GM08714 (cell line): ENCODE measurements around the gene HOXA13.
A peak's percentile ranks its signal among the peaks of the same experiment; 100 is the strongest.

ENCODE experiments used
- H3K4me3 ChIP-seq: fragments of 200-500 bp; sonication (Bioruptor generic); 2 replicates; pipeline ENCODE4 v1.5.1; 2014; ENCODE audit warnings: mild to moderate bottlenecking, low read length, inconsistent platforms
- ZNF274 ChIP-seq: IDR thresholded peaks from 2 replicates; pipeline ENCODE4 v1.6.1; 2012; ENCODE audit warnings: mild to moderate bottlenecking, low read depth, low read length

Gene HOXA13

GRCh38 chr7:27155816-27156507 lies 43.9 kb downstream of the HOXA13 start:
- peak overlapping the region; percentile 47 for H3K4me3 ChIP-seq
- no peak for TF ChIP-seq ZNF274

- H3K4me3 ChIP-seq = no peak overlapping the region; the same call in 1 of the 2 replicates
- TF ChIP-seq ZNF274 = no peak
Measured at GRCh38 chr7:27154901-27155815, 44.7 kb downstream of the HOXA13 start.

- H3K4me3 ChIP-seq = no peak overlapping the region
- TF ChIP-seq ZNF274 = no peak
Measured at GRCh38 chr7:27154369-27154768, 45.5 kb downstream of the HOXA13 start.

GRCh38 chr7:27153526-27153925 lies 46.4 kb downstream of the HOXA13 start:
- no peak overlapping the region for H3K4me3 ChIP-seq
- no peak for TF ChIP-seq ZNF274

- H3K4me3 ChIP-seq = no peak overlapping the region
- no peak for TF ChIP-seq ZNF274
Measured at GRCh38 chr7:27152816-27153442, 47.0 kb downstream of the HOXA13 start.

- TF ChIP-seq ZNF274 = no peak
- no peak within 1 kb of the TSS; the same call in 1 of the 2 replicates for H3K4me3 ChIP-seq
Measured at GRCh38 chr7:27151931-27152815, 47.7 kb downstream of the HOXA13 start, which contains the start of gene HOXA3. HOXA3 (minus strand) TSS chr7:27152583; CDS start chr7:27110640, 41,943 bp downstream.

GRCh38 chr7:27151341-27151930 lies 48.5 kb downstream of the HOXA13 start:
- H3K4me3 ChIP-seq = peak overlapping the region; percentile 37; the same call in 1 of the 2 replicates
- no peak for TF ChIP-seq ZNF274

- H3K4me3 ChIP-seq = peak overlapping the region; percentile 37
- no peak for TF ChIP-seq ZNF274
Measured at GRCh38 chr7:27150568-27151340, 49.1 kb downstream of the HOXA13 start.

- H3K4me3 ChIP-seq = peak overlapping the region; percentile 8
- TF ChIP-seq ZNF274 = no peak
Measured at GRCh38 chr7:27149842-27150567, 49.9 kb downstream of the HOXA13 start.

GRCh38 chr7:27148756-27149641 lies 50.9 kb downstream of the HOXA13 start:
- H3K4me3 ChIP-seq = no peak overlapping the region; the same call in 1 of the 2 replicates
- TF ChIP-seq ZNF274 = no peak
